ENCODE measurements around the gene ALDH3B2. TPM values are rescaled to one million over a fixed set of nuclear protein-coding genes. Genes with fewer than 3 reads are reported as not detected.

Gene ALDH3B2
- total RNA-seq, 1 experiment from 2014 or later, result 0.13 TPM

DNA sequence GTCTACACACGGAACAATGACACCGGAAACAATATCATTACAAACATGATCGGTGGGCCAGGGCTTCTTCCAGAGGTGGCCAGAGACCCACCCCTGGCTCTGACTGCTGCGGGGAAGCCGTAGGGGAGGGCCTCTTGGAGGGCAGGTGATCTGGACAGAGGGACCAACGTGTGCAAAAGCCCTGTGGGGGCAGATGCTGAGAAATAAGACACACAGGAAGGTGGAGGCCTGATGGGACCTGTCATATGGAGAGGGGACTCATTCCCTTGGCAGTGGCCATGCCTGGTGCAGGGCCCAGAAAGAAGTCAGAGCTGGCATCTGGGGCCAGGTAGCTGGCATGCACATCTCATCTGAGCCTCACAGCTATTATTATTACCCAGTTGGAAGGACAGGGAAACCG, 1.1 kb downstream of the ALDH3B2 start:
- TF ChIP-seq MLX (CRISPR knock-in tag; IDR thresholded peaks at IDR 0.05), result no peak
- TF ChIP-seq, protein P1, sequence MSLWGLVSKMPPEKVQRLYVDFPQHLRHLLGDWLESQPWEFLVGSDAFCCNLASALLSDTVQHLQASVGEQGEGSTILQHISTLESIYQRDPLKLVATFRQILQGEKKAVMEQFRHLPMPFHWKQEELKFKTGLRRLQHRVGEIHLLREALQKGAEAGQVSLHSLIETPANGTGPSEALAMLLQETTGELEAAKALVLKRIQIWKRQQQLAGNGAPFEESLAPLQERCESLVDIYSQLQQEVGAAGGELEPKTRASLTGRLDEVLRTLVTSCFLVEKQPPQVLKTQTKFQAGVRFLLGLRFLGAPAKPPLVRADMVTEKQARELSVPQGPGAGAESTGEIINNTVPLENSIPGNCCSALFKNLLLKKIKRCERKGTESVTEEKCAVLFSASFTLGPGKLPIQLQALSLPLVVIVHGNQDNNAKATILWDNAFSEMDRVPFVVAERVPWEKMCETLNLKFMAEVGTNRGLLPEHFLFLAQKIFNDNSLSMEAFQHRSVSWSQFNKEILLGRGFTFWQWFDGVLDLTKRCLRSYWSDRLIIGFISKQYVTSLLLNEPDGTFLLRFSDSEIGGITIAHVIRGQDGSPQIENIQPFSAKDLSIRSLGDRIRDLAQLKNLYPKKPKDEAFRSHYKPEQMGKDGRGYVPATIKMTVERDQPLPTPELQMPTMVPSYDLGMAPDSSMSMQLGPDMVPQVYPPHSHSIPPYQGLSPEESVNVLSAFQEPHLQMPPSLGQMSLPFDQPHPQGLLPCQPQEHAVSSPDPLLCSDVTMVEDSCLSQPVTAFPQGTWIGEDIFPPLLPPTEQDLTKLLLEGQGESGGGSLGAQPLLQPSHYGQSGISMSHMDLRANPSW (CRISPR knock-in tag; conservative IDR thresholded peaks at IDR 0.05; ENCODE audit: low read depth), result no peak
- TF ChIP-seq CREB1 (CRISPR knock-in tag; IDR thresholded peaks at IDR 0.05), result no peak
- no peak for TF ChIP-seq HMGXB4 (CRISPR knock-in tag; IDR thresholded peaks at IDR 0.05)
- TF ChIP-seq TEAD4 (CRISPR knock-in tag; IDR thresholded peaks at IDR 0.05), result no peak
- no peak for TF ChIP-seq NFE2L1 (CRISPR knock-in tag; IDR thresholded peaks at IDR 0.05)
- TF ChIP-seq USF2 (CRISPR knock-in tag; IDR thresholded peaks at IDR 0.05), result no peak
- TF ChIP-seq ZNF263 (CRISPR knock-in tag; IDR thresholded peaks at IDR 0.05; ENCODE audit: low read depth), result no peak
- Mint-ChIP-seq H3K4me1 (peaks cover 20% of the 10 kb centered on the region), H3K27ac (no peak overlapping the region; the same call in 1 of the 2 replicates), H3K4me3 (no peak overlapping the region), H3K36me3 (peaks cover 3% of the 10 kb centered on the region; the same call in 1 of the 2 replicates), H3K9me3 (peaks cover 7% of the 10 kb centered on the region), H3K27me3 (ENCODE audit: low read depth) (no peaks in the 10 kb centered on the region; the same call in 1 of the 2 replicates)
- ChIA-PET POLR2A (no interaction called here), CTCF (interaction anchor here (1.3 to 4.8 kb wide), 3 partner anchors 14 to 43 kb away, joined by 3 to 18 read pairs (median 10); partner anchors contain the start of gene NUDT8)
- DNase-seq (ENCODE audit: low spot score), result no peak
- no peak for ATAC-seq

DNA sequence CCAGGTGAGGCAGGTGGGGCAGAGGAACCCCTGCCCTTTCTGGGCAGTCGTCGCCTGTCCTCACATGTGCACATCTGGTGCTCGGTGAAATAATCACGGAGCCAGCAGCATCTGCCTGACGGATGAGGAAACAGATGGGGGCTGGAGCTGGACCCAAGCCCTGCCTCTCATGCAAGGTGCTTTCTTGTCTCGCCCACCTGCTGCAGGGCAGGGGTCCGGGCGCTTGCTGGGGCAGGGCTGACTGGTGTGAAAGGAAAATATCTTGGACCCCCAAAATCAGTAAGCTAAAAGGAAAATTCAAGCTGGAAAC, 3.3 kb downstream of the ALDH3B2 start:
- POLR2A ChIA-PET, result interaction anchor here (0.7 kb wide), 1 partner anchor 43 kb away, joined by 3 read pairs; no protein-coding TSS in a partner anchor

More for the DNA sequence above, 3.3 kb downstream of the ALDH3B2 start:
- H3K36me3 Mint-ChIP-seq, result peaks cover 3% of the 10 kb centered on the region; the same call in 1 of the 2 replicates
- DNase-seq (ENCODE audit: low spot score) (no peak), ATAC-seq (no peak)
- no peaks in the 10 kb centered on the region; the same call in 1 of the 2 replicates for H3K27me3 Mint-ChIP-seq (ENCODE audit: low read depth)
- CTCF ChIA-PET, result interaction anchor here (0.7 to 4.8 kb wide), 2 partner anchors 24 to 41 kb away, joined by 3 to 18 read pairs; partner anchors contain the start of gene NUDT8
- TF ChIP-seq, protein P2, sequence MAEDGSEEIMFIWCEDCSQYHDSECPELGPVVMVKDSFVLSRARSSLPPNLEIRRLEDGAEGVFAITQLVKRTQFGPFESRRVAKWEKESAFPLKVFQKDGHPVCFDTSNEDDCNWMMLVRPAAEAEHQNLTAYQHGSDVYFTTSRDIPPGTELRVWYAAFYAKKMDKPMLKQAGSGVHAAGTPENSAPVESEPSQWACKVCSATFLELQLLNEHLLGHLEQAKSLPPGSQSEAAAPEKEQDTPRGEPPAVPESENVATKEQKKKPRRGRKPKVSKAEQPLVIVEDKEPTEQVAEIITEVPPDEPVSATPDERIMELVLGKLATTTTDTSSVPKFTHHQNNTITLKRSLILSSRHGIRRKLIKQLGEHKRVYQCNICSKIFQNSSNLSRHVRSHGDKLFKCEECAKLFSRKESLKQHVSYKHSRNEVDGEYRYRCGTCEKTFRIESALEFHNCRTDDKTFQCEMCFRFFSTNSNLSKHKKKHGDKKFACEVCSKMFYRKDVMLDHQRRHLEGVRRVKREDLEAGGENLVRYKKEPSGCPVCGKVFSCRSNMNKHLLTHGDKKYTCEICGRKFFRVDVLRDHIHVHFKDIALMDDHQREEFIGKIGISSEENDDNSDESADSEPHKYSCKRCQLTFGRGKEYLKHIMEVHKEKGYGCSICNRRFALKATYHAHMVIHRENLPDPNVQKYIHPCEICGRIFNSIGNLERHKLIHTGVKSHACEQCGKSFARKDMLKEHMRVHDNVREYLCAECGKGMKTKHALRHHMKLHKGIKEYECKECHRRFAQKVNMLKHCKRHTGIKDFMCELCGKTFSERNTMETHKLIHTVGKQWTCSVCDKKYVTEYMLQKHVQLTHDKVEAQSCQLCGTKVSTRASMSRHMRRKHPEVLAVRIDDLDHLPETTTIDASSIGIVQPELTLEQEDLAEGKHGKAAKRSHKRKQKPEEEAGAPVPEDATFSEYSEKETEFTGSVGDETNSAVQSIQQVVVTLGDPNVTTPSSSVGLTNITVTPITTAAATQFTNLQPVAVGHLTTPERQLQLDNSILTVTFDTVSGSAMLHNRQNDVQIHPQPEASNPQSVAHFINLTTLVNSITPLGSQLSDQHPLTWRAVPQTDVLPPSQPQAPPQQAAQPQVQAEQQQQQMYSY (CRISPR knock-in tag; IDR thresholded peaks at IDR 0.05), result peak; percentile 5; the same call in 1 of the 2 replicates
- TF ChIP-seq SMAD4 (CRISPR knock-in tag; IDR thresholded peaks at IDR 0.05) (no peak), ZBTB21 (CRISPR knock-in tag; IDR thresholded peaks at IDR 0.05; ENCODE audit: borderline replicate concordance) (no peak), JAZF1 (CRISPR knock-in tag; IDR thresholded peaks at IDR 0.05) (no peak), NFYB (CRISPR knock-in tag; conservative IDR thresholded peaks at IDR 0.05; ENCODE audit: low read depth) (no peak), ZMAT4 (CRISPR knock-in tag; IDR thresholded peaks at IDR 0.05) (no peak), EMX1 (CRISPR knock-in tag; IDR thresholded peaks at IDR 0.05) (no peak)
- TF ChIP-seq, protein P3, sequence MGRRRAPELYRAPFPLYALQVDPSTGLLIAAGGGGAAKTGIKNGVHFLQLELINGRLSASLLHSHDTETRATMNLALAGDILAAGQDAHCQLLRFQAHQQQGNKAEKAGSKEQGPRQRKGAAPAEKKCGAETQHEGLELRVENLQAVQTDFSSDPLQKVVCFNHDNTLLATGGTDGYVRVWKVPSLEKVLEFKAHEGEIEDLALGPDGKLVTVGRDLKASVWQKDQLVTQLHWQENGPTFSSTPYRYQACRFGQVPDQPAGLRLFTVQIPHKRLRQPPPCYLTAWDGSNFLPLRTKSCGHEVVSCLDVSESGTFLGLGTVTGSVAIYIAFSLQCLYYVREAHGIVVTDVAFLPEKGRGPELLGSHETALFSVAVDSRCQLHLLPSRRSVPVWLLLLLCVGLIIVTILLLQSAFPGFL (CRISPR knock-in tag; IDR thresholded peaks at IDR 0.05; ENCODE audit: borderline replicate concordance), result no peak
- no peak overlapping the region for H3K27ac Mint-ChIP-seq
- no peak overlapping the region for H3K4me3 Mint-ChIP-seq
- peaks cover 20% of the 10 kb centered on the region for H3K4me1 Mint-ChIP-seq
- peaks cover 2% of the 10 kb centered on the region for H3K9me3 Mint-ChIP-seq
